Neural progenitor cell (in vitro differentiated cells): ENCODE measurements around the gene NINJ2. TPM values are rescaled to one million over a fixed set of nuclear protein-coding genes. Genes with fewer than 3 reads are reported as not detected.

ENCODE experiments used
- DNase-seq: peaks from one replicate; pipeline ENCODE4 v3.0.0-alpha.2; 2016; ENCODE audit warnings: low spot score
- H2AFZ ChIP-seq: fragments of 200-600 bp; sonication (generic); replicated peaks from 2 replicates; pipeline ENCODE4 v1.6.1; 2016; ENCODE audit warnings: antibody characterized with exemption
- H3F3A ChIP-seq: fragments of 200-600 bp; sonication (generic); 2 replicates; pipeline ENCODE4 v1.6.1; 2016; ENCODE audit warnings: antibody characterized with exemption, low read depth
- H3K27ac ChIP-seq: fragments of 200-600 bp; sonication (generic); 2 replicates; pipeline ENCODE4 v1.5.1; 2016; ENCODE audit warnings: mild to moderate bottlenecking
- H3K27me3 ChIP-seq: fragments of 200-600 bp; sonication (generic); 2 replicates; pipeline ENCODE4 v1.6.1; 2016; ENCODE audit warnings: mild to moderate bottlenecking, moderate library complexity
- H3K36me3 ChIP-seq: fragments of 200-600 bp; sonication (generic); 2 replicates; pipeline ENCODE4 v1.5.1; 2016
- H3K4me1 ChIP-seq: fragments of 200-600 bp; sonication (generic); 2 replicates; pipeline ENCODE4 v1.6.1; 2016; ENCODE audit warnings: mixed run types
- H3K4me2 ChIP-seq: fragments of 200-600 bp; sonication (generic); 2 replicates; pipeline ENCODE4 v1.6.1; 2016
- H3K4me3 ChIP-seq: fragments of 200-600 bp; sonication (generic); 2 replicates; pipeline ENCODE4 v1.5.1; 2016
- H3K79me2 ChIP-seq: fragments of 200-600 bp; sonication (generic); 2 replicates; pipeline ENCODE4 v1.6.1; 2016; ENCODE audit warnings: low read depth
- H3K9ac ChIP-seq: fragments of 200-600 bp; sonication (generic); 2 replicates; pipeline ENCODE4 v1.6.1; 2016
- H3K9me3 ChIP-seq: fragments of 200-600 bp; sonication (generic); 2 replicates; pipeline ENCODE4 v1.5.1; 2016; ENCODE audit warnings: low read depth
- H4K20me1 ChIP-seq: fragments of 200-600 bp; sonication (generic); 2 replicates; pipeline ENCODE4 v1.6.1; 2016; ENCODE audit warnings: low read depth
- H3K27ac Mint-ChIP-seq: 3 replicates; pipeline ENCODE4 v1.8.0; 2021; ENCODE audit warnings: mixed read lengths
- H3K27me3 Mint-ChIP-seq: 2 replicates; pipeline ENCODE4 v1.8.0; 2022; ENCODE audit warnings: low read depth, mild to moderate bottlenecking, inconsistent platforms, moderate library complexity, mixed read lengths; ENCODE audit not compliant: insufficient read depth
- H3K36me3 Mint-ChIP-seq: 3 replicates; pipeline ENCODE4 v1.8.0; 2021; ENCODE audit warnings: mixed read lengths
- H3K4me1 Mint-ChIP-seq: 3 replicates; pipeline ENCODE4 v1.8.0; 2021; ENCODE audit warnings: mixed read lengths
- H3K4me3 Mint-ChIP-seq: 3 replicates; pipeline ENCODE4 v1.8.0; 2021; ENCODE audit warnings: mild to moderate bottlenecking, moderate library complexity, mixed read lengths
- H3K9me3 Mint-ChIP-seq: 3 replicates; pipeline ENCODE4 v1.8.0; 2020; ENCODE audit warnings: mixed read lengths
- EZH2 ChIP-seq: fragments of 200-600 bp; sonication (generic); IDR thresholded peaks from 2 replicates; pipeline ENCODE4 v1.6.1; 2017; ENCODE audit warnings: antibody characterized with exemption, mild to moderate bottlenecking, moderate library complexity
- EZH2phosphoT487 ChIP-seq: fragments of 200-600 bp; sonication (generic); IDR thresholded peaks from 2 replicates; pipeline ENCODE4 v1.6.1; 2017; ENCODE audit warnings: antibody characterized with exemption
- total RNA-seq: library from RNA; depleted of rRNA; stranded (reverse); fragments of >200 nt; gene quantifications from 2 replicates; pipeline ENCODE4 v1.2.3, GENCODE V29; 2015; ENCODE audit warnings: low replicate concordance
- TF ChIP-seq, protein P1 (sequence below): fragments of 200-600 bp; sonication (generic); IDR thresholded peaks from 2 replicates; pipeline ENCODE4 v1.5.1; 2017; ENCODE audit warnings: antibody characterized with exemption, mild to moderate bottlenecking

NINJ2 gene
- total RNA-seq, 1 donor from 2014 or later = not detected

DNA sequence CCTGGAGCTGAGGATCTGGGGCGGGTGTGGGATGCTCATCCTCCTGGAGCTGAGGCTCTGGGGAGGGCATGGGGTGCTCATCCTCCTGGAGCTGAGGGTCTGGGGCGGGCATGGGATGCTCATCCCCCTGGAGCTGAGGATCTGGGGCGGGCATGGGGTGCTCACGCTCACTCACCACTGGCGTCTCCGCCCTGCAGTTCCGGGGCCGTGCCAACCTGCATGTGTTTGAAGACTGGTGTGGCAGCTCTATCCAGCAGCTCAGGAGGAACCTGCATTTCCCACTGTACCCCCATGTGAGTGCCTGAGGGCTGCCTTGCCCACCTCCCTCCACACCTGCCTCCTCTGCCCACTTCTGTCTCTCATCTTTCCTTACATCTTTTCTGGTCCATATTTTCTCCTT lies 119.1 kb downstream of the NINJ2 start:
- H3K79me2 ChIP-seq = no peaks in the 10 kb centered on the region
- no peaks in the 10 kb centered on the region for H4K20me1 ChIP-seq
- H3K4me2 ChIP-seq = no peak overlapping the region
- H3K27ac Mint-ChIP-seq = no peak overlapping the region
- H3K36me3 Mint-ChIP-seq = no peaks in the 10 kb centered on the region
- H3K27ac ChIP-seq = no peak overlapping the region
- no peaks in the 10 kb centered on the region for H3K9me3 Mint-ChIP-seq
- H3K4me1 Mint-ChIP-seq = peaks cover 27% of the 10 kb centered on the region
- no peaks in the 10 kb centered on the region for H3K36me3 ChIP-seq
- H3K4me3 Mint-ChIP-seq = no peak overlapping the region
- H3K4me3 ChIP-seq = no peak overlapping the region
- H3K27me3 ChIP-seq = no peaks in the 10 kb centered on the region
- no peak overlapping the region for H3K9ac ChIP-seq
- H3F3A ChIP-seq = peaks cover 17% of the 10 kb centered on the region
- H3K27me3 Mint-ChIP-seq = peaks cover 23% of the 10 kb centered on the region
- no peak for DNase-seq
- TF ChIP-seq EZH2phosphoT487 (no peak), EZH2 (no peak)
- TF ChIP-seq, protein P1, sequence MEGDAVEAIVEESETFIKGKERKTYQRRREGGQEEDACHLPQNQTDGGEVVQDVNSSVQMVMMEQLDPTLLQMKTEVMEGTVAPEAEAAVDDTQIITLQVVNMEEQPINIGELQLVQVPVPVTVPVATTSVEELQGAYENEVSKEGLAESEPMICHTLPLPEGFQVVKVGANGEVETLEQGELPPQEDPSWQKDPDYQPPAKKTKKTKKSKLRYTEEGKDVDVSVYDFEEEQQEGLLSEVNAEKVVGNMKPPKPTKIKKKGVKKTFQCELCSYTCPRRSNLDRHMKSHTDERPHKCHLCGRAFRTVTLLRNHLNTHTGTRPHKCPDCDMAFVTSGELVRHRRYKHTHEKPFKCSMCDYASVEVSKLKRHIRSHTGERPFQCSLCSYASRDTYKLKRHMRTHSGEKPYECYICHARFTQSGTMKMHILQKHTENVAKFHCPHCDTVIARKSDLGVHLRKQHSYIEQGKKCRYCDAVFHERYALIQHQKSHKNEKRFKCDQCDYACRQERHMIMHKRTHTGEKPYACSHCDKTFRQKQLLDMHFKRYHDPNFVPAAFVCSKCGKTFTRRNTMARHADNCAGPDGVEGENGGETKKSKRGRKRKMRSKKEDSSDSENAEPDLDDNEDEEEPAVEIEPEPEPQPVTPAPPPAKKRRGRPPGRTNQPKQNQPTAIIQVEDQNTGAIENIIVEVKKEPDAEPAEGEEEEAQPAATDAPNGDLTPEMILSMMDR = no peak
- H2AFZ ChIP-seq = no peak overlapping the region
- no peaks in the 10 kb centered on the region for H3K9me3 ChIP-seq
- H3K4me1 ChIP-seq = peaks cover 26% of the 10 kb centered on the region

DNA sequence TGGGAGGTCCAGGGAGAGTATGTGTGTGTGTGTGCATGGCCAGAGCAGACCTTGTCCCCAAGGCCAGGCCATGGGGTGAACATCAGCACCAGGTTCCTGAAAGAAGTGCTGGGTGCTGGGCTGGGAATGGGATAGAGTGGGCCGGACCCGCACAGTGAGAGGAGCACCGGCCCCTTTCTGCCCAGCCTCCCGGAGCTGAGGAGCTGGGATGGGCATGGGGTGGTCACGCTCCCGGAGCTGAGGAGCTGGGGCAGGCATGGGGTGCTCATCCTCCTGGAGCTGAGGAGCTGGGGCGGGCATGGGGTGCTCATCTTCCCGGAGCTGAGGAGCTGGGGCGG lies 120.2 kb downstream of the NINJ2 start:
- no peaks in the 10 kb centered on the region for H3K27me3 ChIP-seq
- no peak overlapping the region for H3K9ac ChIP-seq
- Mint-ChIP-seq H3K4me1 (peaks cover 28% of the 10 kb centered on the region), H3K36me3 (no peaks in the 10 kb centered on the region), H3K27ac (peak overlapping the region; percentile 63), H3K27me3 (peaks cover 23% of the 10 kb centered on the region), H3K9me3 (no peaks in the 10 kb centered on the region), H3K4me3 (peak overlapping the region; percentile 75)
- H4K20me1 ChIP-seq = no peaks in the 10 kb centered on the region
- H3K4me2 ChIP-seq = peak overlapping the region; percentile 68
- no peaks in the 10 kb centered on the region for H3K79me2 ChIP-seq
- no peaks in the 10 kb centered on the region for H3K9me3 ChIP-seq
- no peaks in the 10 kb centered on the region for H3K36me3 ChIP-seq
- DNase-seq = no peak
- H3F3A ChIP-seq = peaks cover 17% of the 10 kb centered on the region
- no peak for TF ChIP-seq EZH2
- TF ChIP-seq, protein P1 = no peak
- TF ChIP-seq EZH2phosphoT487 = no peak
- H2AFZ ChIP-seq = no peak overlapping the region
- H3K4me1 ChIP-seq = peaks cover 26% of the 10 kb centered on the region
- H3K27ac ChIP-seq = no peak overlapping the region
- H3K4me3 ChIP-seq = no peak overlapping the region

DNA sequence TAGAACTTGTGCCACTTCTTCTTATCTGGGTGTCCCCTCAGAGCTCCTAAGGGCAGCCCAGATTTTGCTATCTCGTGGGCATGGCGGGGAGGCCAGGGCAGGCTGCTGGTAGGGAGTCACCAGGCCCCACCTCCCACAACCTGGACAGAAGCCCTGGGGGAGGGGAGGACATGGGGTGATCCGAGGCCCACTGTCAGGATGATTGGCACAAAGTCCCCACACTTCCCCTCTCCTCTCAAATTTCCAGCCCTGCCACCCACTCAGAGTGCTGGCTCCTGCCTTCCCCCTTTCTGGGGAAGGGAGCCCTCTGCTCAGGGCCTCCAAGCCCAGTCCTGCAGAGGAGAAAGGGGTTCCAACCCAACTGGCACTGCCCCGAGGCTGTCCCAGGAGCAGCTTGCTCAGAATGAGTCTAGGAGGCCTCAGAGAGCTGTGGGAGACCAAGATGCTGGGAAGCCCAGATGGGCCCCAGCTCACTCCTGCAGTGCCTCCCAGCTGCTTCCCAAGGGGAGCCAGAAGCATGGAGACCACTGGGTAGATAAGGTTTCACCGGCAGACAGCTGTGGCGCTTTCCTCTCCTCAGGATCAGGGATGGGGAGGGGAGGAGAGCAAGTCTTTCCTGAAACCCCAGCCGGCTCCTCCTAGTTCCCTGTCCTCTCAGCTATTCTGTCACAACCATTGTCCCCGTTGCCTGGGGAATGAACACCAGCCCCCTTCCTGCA lies 120.7 kb downstream of the NINJ2 start:
- H3K4me3 ChIP-seq = no peak overlapping the region
- peaks cover 26% of the 10 kb centered on the region for H3K4me1 ChIP-seq
- H4K20me1 ChIP-seq = no peaks in the 10 kb centered on the region
- no peaks in the 10 kb centered on the region for H3K36me3 Mint-ChIP-seq
- peaks cover 28% of the 10 kb centered on the region for H3K4me1 Mint-ChIP-seq
- H2AFZ ChIP-seq = no peak overlapping the region
- peak overlapping the region; percentile 68 for H3K4me2 ChIP-seq
- H3K27me3 ChIP-seq = no peaks in the 10 kb centered on the region
- H3K9me3 Mint-ChIP-seq = no peaks in the 10 kb centered on the region
- H3K36me3 ChIP-seq = no peaks in the 10 kb centered on the region
- peaks cover 21% of the 10 kb centered on the region for H3K27me3 Mint-ChIP-seq
- H3K9ac ChIP-seq = no peak overlapping the region
- no peak overlapping the region for H3K27ac ChIP-seq
- H3K4me3 Mint-ChIP-seq = peak overlapping the region; percentile 75
- no peaks in the 10 kb centered on the region for H3K79me2 ChIP-seq
- DNase-seq = peak; percentile 77
- H3K27ac Mint-ChIP-seq = peak overlapping the region; percentile 63
- TF ChIP-seq, protein P1 = no peak
- no peak for TF ChIP-seq EZH2
- no peaks in the 10 kb centered on the region for H3K9me3 ChIP-seq
- peaks cover 17% of the 10 kb centered on the region for H3F3A ChIP-seq
